DND-41 (cell line): ENCODE data around the gene CTNNBL1.

Experiments used
- CTCF ChIP-seq: IDR thresholded peaks from 2 replicates; pipeline ENCODE4 v1.5.1; 2012; ENCODE audit warnings: borderline replicate concordance, low read length, moderate library complexity, mild to moderate bottlenecking; ENCODE audit not compliant: poor library complexity, severe bottlenecking; ENCODE audit errors: extremely low read depth
- EZH2 ChIP-seq: IDR thresholded peaks from 3 replicates; pipeline ENCODE4 v1.6.1; 2012; ENCODE audit warnings: borderline replicate concordance, low read depth, mild to moderate bottlenecking, moderate library complexity, low read length, inconsistent platforms; ENCODE audit not compliant: severe bottlenecking

GRCh38 chr20:37796121-37796520, 102.3 kb downstream of the CTNNBL1 start:
- no peak for TF ChIP-seq CTCF
- TF ChIP-seq EZH2 = no peak
